Coronary artery (tissue), 2 donors: Measurements from ENCODE around the gene CLIC6.

Source experiments
- DNase-seq: peaks from one replicate; pipeline ENCODE4 v3.0.0-alpha.2; 2017; ENCODE audit warnings: low spot score
- H3K27ac ChIP-seq, 2 donors: fragments of 200-600 bp; sonication (generic); one replicate each; pipeline ENCODE4 v1.5.1; 2016 to 2019
- H3K4me3 ChIP-seq: fragments of 200-600 bp; sonication (generic); 2 replicates; pipeline ENCODE4 v1.5.1; 2016; ENCODE audit warnings: mild to moderate bottlenecking, moderate library complexity
- CTCF ChIP-seq: fragments of 200-600 bp; sonication (generic); IDR thresholded peaks from one replicate; pipeline ENCODE4 v1.5.1; 2019; ENCODE audit warnings: antibody characterized with exemption

Gene CLIC6

DNA sequence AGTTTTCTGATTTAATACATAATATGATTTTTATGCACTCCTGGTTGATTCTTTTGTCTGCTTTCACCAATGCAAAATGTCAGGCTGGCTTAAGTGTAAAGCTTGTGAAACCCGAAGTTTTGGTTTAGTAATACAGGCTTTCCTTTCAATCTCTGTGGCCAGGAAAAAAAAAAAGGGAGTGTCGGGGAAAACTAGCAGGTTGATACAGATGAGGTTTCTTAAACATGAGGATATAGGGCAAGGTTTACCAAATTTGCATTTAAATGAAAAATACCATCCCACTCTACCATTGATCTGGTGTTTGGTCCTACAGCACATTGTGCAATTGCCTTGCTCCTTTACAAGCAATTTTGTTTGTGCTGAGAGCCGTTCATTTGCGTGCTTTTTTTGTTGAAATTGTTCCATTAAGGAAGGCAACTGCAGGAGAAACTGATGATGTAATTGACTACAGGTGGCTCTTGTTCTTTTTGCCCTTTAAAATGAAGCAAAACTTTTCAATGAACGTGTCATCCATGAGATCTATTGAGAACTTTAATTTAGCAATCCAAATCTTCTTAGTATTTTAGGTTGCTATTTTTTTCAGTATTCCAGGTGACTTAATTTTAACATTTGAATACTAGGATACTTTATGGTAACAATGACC lies 22.7 kb downstream of the CLIC6 start:
- TF ChIP-seq CTCF: no peak
- Histone ChIP-seq H3K27ac (no peak overlapping the region), H3K4me3 (no peak overlapping the region)
- DNase-seq: no peak

GRCh38 chr21:34692458-34693020 lies 23.7 kb downstream of the CLIC6 start:
- no peak for DNase-seq
- H3K4me3 ChIP-seq: no peak overlapping the region
- TF ChIP-seq CTCF: no peak
- no peak overlapping the region for H3K27ac ChIP-seq

- Histone ChIP-seq H3K4me3 (no peak overlapping the region), H3K27ac (no peak overlapping the region)
- no peak for DNase-seq
- TF ChIP-seq CTCF: peak; percentile 77
These were observed 24.5 kb downstream of the CLIC6 start for GRCh38 chr21:34693192-34693810.

GRCh38 chr21:34695434-34695833 lies 26.6 kb downstream of the CLIC6 start:
- TF ChIP-seq CTCF: no peak
- Histone ChIP-seq H3K27ac (no peak overlapping the region), H3K4me3 (no peak overlapping the region)
- DNase-seq: no peak

- DNase-seq: no peak
- TF ChIP-seq CTCF: no peak
- no peak overlapping the region for H3K4me3 ChIP-seq
- H3K27ac ChIP-seq: no peak overlapping the region
These were observed 27.3 kb downstream of the CLIC6 start for GRCh38 chr21:34696121-34696520.

GRCh38 chr21:34697826-34698225 lies 29.0 kb downstream of the CLIC6 start:
- DNase-seq: no peak
- TF ChIP-seq CTCF: no peak
- Histone ChIP-seq H3K27ac (no peak overlapping the region), H3K4me3 (no peak overlapping the region)
